DND-41 (cell line): ENCODE results near the gene AGAP1.

Experiments used
- ATAC-seq: fragments of 200-7000 bp; cut with Tn5 transposase; 3 replicates; pipeline ENCODE4 v1.9.1; 2021; ENCODE audit warnings: low read depth; ENCODE audit not compliant: insufficient read depth
- DNase-seq: peaks from one replicate; pipeline ENCODE4 v3.0.0-alpha.2; 2020
- H2AFZ ChIP-seq: 2 replicates; pipeline ENCODE4 v1.6.0; 2012; ENCODE audit warnings: low read depth, low read length
- H3K27ac ChIP-seq: 2 replicates; pipeline ENCODE4 v1.5.1; 2012; ENCODE audit warnings: low read length, inconsistent platforms
- H3K27me3 ChIP-seq: fragments of 200-600 bp; sonication (generic); 2 replicates; pipeline ENCODE4 v1.6.0; 2012; ENCODE audit warnings: low read length, mild to moderate bottlenecking, inconsistent platforms; ENCODE audit not compliant: insufficient read depth, poor library complexity
- H3K36me3 ChIP-seq: 2 replicates; pipeline ENCODE4 v1.5.1; 2012; ENCODE audit warnings: low read length, inconsistent platforms; ENCODE audit not compliant: insufficient read depth
- H3K4me1 ChIP-seq: 2 replicates; pipeline ENCODE4 v1.5.1; 2012; ENCODE audit warnings: mild to moderate bottlenecking, low read length; ENCODE audit not compliant: insufficient read depth
- H3K4me2 ChIP-seq: 2 replicates; pipeline ENCODE4 v1.6.0; 2012; ENCODE audit warnings: mild to moderate bottlenecking, moderate library complexity, low read length, inconsistent platforms; ENCODE audit not compliant: insufficient read depth
- H3K4me3 ChIP-seq, 2 experiments: fragments of 200-600 bp in 1 of 2; shearing (Covaris generic) in 1 of 2; 2 replicates each; pipeline ENCODE4 v1.5.1; 2012 to 2016; ENCODE audit warnings: inconsistent platforms in 2 of 2, low read length in 2 of 2, mild to moderate bottlenecking in 2 of 2, low read depth in 1 of 2, moderate library complexity in 1 of 2
- H3K79me2 ChIP-seq: 2 replicates; pipeline ENCODE4 v1.6.0; 2012; ENCODE audit warnings: low read length, inconsistent platforms; ENCODE audit not compliant: insufficient read depth
- H3K9ac ChIP-seq: 2 replicates; pipeline ENCODE4 v1.6.0; 2012; ENCODE audit warnings: low read depth, mild to moderate bottlenecking, inconsistent platforms, low read length, moderate library complexity
- H3K9me3 ChIP-seq: 2 replicates; pipeline ENCODE4 v1.5.1; 2012; ENCODE audit warnings: low read length, moderate library complexity, mild to moderate bottlenecking, inconsistent platforms; ENCODE audit not compliant: insufficient read depth, severe bottlenecking
- H4K20me1 ChIP-seq: 2 replicates; pipeline ENCODE4 v1.6.0; 2012; ENCODE audit warnings: low read length; ENCODE audit not compliant: insufficient read depth
- EZH2 ChIP-seq: IDR thresholded peaks from 3 replicates; pipeline ENCODE4 v1.6.1; 2012; ENCODE audit warnings: borderline replicate concordance, low read depth, mild to moderate bottlenecking, moderate library complexity, low read length, inconsistent platforms; ENCODE audit not compliant: severe bottlenecking
- TF ChIP-seq, protein P1 (sequence below): IDR thresholded peaks from 2 replicates; pipeline ENCODE4 v1.5.1; 2012; ENCODE audit warnings: borderline replicate concordance, low read length, moderate library complexity, mild to moderate bottlenecking; ENCODE audit not compliant: poor library complexity, severe bottlenecking; ENCODE audit errors: extremely low read depth

Gene AGAP1

DNA sequence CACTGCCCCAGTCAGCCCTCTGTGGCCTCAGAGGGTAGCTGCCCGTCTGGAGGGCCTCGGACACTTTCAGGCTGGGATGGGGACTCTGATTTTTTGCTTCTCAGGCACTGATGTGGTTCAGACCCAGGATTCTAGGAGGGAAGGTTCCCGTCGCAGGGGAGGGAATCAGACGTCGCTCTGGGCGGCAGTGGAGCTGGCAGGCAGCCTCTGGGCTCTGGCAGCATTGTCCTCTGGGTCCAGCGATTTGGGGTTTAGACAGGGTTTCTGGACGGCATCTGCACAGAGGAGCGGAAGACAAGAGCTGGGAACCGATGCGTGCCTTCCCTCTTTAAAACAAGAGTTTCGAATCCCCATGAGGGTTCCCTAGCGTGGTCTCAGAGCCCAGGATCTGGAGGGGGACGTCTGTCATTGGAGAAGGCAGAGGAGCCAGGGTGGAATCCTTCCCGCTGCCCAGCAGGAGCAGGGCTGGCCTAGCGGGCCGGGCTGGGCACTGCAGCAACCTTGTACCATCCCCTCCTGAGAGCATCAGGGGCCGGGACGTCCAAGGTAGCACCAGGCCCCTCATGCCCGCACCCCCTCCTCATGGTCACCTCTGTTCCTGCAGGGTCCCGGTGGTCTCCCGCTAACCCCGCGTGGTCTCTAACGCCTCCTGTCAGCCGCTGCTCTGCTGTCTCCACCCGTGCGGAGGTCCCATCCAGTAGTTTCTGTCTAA is 246.0 kb downstream of the AGAP1 start:
- H3K27me3 ChIP-seq, result no peaks in the 10 kb centered on the region
- no peak overlapping the region for H3K4me3 ChIP-seq
- H3K4me2 ChIP-seq, result no peak overlapping the region
- no peak overlapping the region for H3K27ac ChIP-seq
- no peak for ATAC-seq
- H3K4me1 ChIP-seq, result no peaks in the 10 kb centered on the region
- H3K79me2 ChIP-seq, result no peaks in the 10 kb centered on the region
- H3K36me3 ChIP-seq, result no peaks in the 10 kb centered on the region; the same call in 1 of the 2 replicates
- DNase-seq, result no peak
- no peaks in the 10 kb centered on the region for H3K9me3 ChIP-seq
- no peak overlapping the region for H2AFZ ChIP-seq
- H4K20me1 ChIP-seq, result peaks cover 9% of the 10 kb centered on the region; the same call in 1 of the 2 replicates
- no peak for TF ChIP-seq EZH2
- TF ChIP-seq, protein P1, sequence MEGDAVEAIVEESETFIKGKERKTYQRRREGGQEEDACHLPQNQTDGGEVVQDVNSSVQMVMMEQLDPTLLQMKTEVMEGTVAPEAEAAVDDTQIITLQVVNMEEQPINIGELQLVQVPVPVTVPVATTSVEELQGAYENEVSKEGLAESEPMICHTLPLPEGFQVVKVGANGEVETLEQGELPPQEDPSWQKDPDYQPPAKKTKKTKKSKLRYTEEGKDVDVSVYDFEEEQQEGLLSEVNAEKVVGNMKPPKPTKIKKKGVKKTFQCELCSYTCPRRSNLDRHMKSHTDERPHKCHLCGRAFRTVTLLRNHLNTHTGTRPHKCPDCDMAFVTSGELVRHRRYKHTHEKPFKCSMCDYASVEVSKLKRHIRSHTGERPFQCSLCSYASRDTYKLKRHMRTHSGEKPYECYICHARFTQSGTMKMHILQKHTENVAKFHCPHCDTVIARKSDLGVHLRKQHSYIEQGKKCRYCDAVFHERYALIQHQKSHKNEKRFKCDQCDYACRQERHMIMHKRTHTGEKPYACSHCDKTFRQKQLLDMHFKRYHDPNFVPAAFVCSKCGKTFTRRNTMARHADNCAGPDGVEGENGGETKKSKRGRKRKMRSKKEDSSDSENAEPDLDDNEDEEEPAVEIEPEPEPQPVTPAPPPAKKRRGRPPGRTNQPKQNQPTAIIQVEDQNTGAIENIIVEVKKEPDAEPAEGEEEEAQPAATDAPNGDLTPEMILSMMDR, result no peak
- no peak overlapping the region for H3K9ac ChIP-seq

DNA sequence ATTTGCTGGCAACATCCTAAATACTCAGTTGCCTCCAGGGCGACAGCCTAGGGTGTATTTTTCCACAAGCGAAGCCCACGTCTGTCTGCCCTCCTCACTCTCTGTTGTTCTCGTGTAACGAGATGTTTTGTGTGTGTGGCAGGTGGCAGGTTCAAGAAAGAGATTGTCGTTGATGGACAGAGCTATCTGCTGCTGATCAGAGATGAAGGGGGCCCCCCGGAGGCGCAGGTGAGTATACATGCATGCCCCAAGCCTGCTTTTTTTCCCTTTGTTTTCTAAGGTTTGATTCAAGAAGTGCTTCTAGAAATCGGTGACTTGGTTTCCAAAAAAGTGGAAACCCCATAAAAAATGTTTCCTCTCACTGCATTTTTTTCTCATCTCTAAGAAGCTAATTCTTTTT is 247.0 kb downstream of the AGAP1 start:
- no peak overlapping the region for H3K4me2 ChIP-seq
- no peaks in the 10 kb centered on the region for H3K79me2 ChIP-seq
- H2AFZ ChIP-seq, result no peak overlapping the region
- H3K9me3 ChIP-seq, result no peaks in the 10 kb centered on the region
- H4K20me1 ChIP-seq, result peaks cover 9% of the 10 kb centered on the region; the same call in 1 of the 2 replicates
- H3K9ac ChIP-seq, result no peak overlapping the region
- ATAC-seq, result no peak
- no peak overlapping the region for H3K27ac ChIP-seq
- DNase-seq, result peak; percentile 9
- no peaks in the 10 kb centered on the region for H3K27me3 ChIP-seq
- H3K4me3 ChIP-seq, result no peak overlapping the region
- no peaks in the 10 kb centered on the region; the same call in 1 of the 2 replicates for H3K36me3 ChIP-seq
- H3K4me1 ChIP-seq, result no peaks in the 10 kb centered on the region
- no peak for TF ChIP-seq EZH2
- TF ChIP-seq, protein P1, result peak; percentile 32

DNA sequence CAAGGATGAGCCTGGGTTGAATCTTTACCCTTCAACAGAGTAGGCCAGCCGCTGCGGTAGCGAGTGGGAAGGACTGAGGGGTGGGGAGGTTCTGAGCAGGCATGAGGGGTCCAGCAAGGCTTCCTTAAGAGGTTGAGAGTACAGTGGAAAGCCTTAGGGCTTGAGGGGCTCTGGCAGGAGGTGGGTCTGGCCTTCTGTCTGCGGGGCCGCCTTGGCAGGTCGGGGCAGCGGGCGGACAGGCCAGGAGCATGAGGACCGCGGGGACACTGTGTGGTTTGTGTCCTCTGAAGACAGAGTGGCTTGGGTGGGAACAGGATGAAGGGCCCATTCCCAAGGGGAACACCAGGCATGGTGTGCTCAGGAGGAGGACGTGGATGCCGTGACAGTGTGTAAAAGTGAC is 250.3 kb downstream of the AGAP1 start:
- no peaks in the 10 kb centered on the region for H3K9me3 ChIP-seq
- ATAC-seq (no peak), DNase-seq (no peak)
- H3K79me2 ChIP-seq, result no peaks in the 10 kb centered on the region
- H3K4me3 ChIP-seq, result no peak overlapping the region
- H4K20me1 ChIP-seq, result peaks cover 12% of the 10 kb centered on the region
- H3K27me3 ChIP-seq, result no peaks in the 10 kb centered on the region
- no peaks in the 10 kb centered on the region for H3K4me1 ChIP-seq
- no peak overlapping the region for H3K27ac ChIP-seq
- no peak overlapping the region for H3K4me2 ChIP-seq
- TF ChIP-seq, protein P1, result no peak
- no peak for TF ChIP-seq EZH2
- no peak overlapping the region for H2AFZ ChIP-seq
- H3K36me3 ChIP-seq, result peaks cover 10% of the 10 kb centered on the region
- H3K9ac ChIP-seq, result no peak overlapping the region
